GM23248 (cell line): ENCODE measurements around the gene C14orf119. TPM values are rescaled to one million over a fixed set of nuclear protein-coding genes. Genes with fewer than 3 reads are reported as not detected.
A peak's percentile ranks its signal among the peaks of the same experiment; 100 is the strongest.

Experiments
- DNase-seq: peaks from one replicate; pipeline ENCODE4 v3.0.0-alpha.2; 2015
- H2AFZ ChIP-seq: fragments of 200-600 bp; sonication (generic); 2 replicates; pipeline ENCODE4 v1.6.1; 2016; ENCODE audit warnings: antibody characterized with exemption
- H3F3A ChIP-seq: fragments of 200-600 bp; sonication (generic); 2 replicates; pipeline ENCODE4 v1.6.1; 2016; ENCODE audit warnings: mild to moderate bottlenecking, antibody characterized with exemption, mixed run types; ENCODE audit not compliant: insufficient read depth
- H3K27ac ChIP-seq: fragments of 200-600 bp; sonication (generic); 2 replicates; pipeline ENCODE4 v1.5.1; 2016; ENCODE audit warnings: mild to moderate bottlenecking
- H3K27me3 ChIP-seq: fragments of 200-600 bp; sonication (generic); replicated peaks from 2 replicates; pipeline ENCODE4 v1.6.1; 2016; ENCODE audit warnings: mild to moderate bottlenecking; ENCODE audit not compliant: insufficient read depth
- H3K36me3 ChIP-seq: fragments of 200-600 bp; sonication (generic); 2 replicates; pipeline ENCODE4 v1.6.1; 2016; ENCODE audit warnings: low read depth, mild to moderate bottlenecking
- H3K4me1 ChIP-seq: fragments of 200-600 bp; sonication (generic); 2 replicates; pipeline ENCODE4 v1.6.1; 2016; ENCODE audit warnings: mild to moderate bottlenecking; ENCODE audit not compliant: insufficient read depth
- H3K4me2 ChIP-seq: fragments of 200-600 bp; sonication (generic); one replicate; pipeline ENCODE4 v1.6.1; 2016; ENCODE audit warnings: mild to moderate bottlenecking; ENCODE audit not compliant: unreplicated experiment
- H3K4me3 ChIP-seq: fragments of 200-600 bp; sonication (generic); 2 replicates; pipeline ENCODE4 v1.5.1; 2016; ENCODE audit warnings: mild to moderate bottlenecking
- H3K79me2 ChIP-seq: fragments of 200-600 bp; sonication (generic); 2 replicates; pipeline ENCODE4 v1.6.1; 2016; ENCODE audit warnings: mild to moderate bottlenecking; ENCODE audit not compliant: insufficient read depth
- H3K9ac ChIP-seq: fragments of 200-600 bp; sonication (generic); 2 replicates; pipeline ENCODE4 v1.6.1; 2016; ENCODE audit warnings: mild to moderate bottlenecking
- H3K9me2 ChIP-seq: fragments of 200-600 bp; sonication (generic); 2 replicates; pipeline ENCODE4 v1.6.1; 2016; ENCODE audit warnings: mixed run types, mild to moderate bottlenecking, moderate library complexity; ENCODE audit not compliant: insufficient read depth
- H3K9me3 ChIP-seq: fragments of 200-600 bp; sonication (generic); one replicate; pipeline ENCODE4 v1.6.1; 2017; ENCODE audit warnings: low read depth
- H4K20me1 ChIP-seq: fragments of 200-600 bp; sonication (generic); 2 replicates; pipeline ENCODE4 v1.6.0; 2016; ENCODE audit not compliant: insufficient read depth
- EZH2 ChIP-seq: fragments of 200-600 bp; sonication (generic); IDR thresholded peaks from 2 replicates; pipeline ENCODE4 v1.6.1; 2018; ENCODE audit warnings: antibody characterized with exemption, mild to moderate bottlenecking; ENCODE audit not compliant: insufficient read depth, poor library complexity, severe bottlenecking
- EZH2phosphoT487 ChIP-seq: fragments of 200-600 bp; sonication (generic); IDR thresholded peaks from 2 replicates; pipeline ENCODE4 v1.6.1; 2018; ENCODE audit warnings: antibody characterized with exemption, moderate library complexity, mild to moderate bottlenecking, low read depth; ENCODE audit not compliant: insufficient read depth
- WGBS, 2 experiments: methylation state at CpG; one replicate each; pipeline ENCODE4 v1.1.6; 2015 to 2017; ENCODE audit warnings: low lambda C conversion rate in 2 of 2, low coverage in 1 of 2; ENCODE audit errors: missing lambda C conversion rate in 2 of 2; 5-methylcytosine and 5-hydroxymethylcytosine counted together
- in situ Hi-C: fragments of 300-500 bp; cut with MboI; formaldehyde crosslinking; loops from 2 replicates; pipeline ENCODE4 v1.15.0; 2020
- polyA plus RNA-seq: library from polyadenylated mRNA; unstranded; fragments of >200 nt; fragmentation: Nextera tagmentation; extraction: Ambion mirVana; gene quantifications from 2 replicates; pipeline ENCODE4 v1.2.1, GENCODE V29; 2016
- total RNA-seq: library from RNA; depleted of rRNA; stranded (reverse); fragments of >200 nt; shearing (Covaris generic); gene quantifications from 2 replicates; pipeline ENCODE4 v1.2.3, GENCODE V29; 2014; rRNA removed

Gene C14orf119
- total and polyA plus RNA-seq, 2 experiments from 2014 or later, result 48.7 to 166 TPM

DNA sequence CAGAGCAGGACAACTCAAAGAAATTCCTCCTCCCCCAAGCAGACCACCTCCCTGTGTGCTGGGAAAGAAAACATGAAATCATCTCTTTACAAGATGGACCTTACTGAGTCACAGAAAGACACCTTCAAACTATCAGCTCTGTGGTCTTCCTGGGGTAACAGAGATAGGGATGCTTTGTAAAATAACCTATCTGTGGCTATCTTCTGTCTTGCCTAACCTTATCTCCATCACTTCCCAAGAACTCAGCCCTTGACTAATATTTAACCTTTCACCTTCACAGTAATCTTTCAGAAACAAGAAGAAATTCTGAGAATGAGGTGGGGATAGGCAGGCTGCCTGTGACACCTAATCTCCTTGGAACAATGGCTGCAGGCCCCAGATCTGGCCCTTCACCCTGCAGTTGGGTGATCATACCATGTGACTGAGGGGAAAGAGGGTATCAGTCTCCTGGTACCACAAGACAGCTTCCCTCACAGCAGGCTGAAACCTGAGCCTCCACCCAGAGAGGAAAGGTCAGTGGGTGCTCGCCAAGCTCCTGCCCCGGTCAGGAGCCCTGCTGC, 51.1 kb downstream of the C14orf119 start:
- H3K9me2 ChIP-seq, result no peaks in the 10 kb centered on the region
- in situ Hi-C loops, result no loop called here
- peaks cover 20% of the 10 kb centered on the region for H3F3A ChIP-seq
- no peak for TF ChIP-seq EZH2phosphoT487
- H3K27me3 ChIP-seq, result no peaks in the 10 kb centered on the region
- no peak overlapping the region for H2AFZ ChIP-seq
- DNase-seq, result no peak
- no peaks in the 10 kb centered on the region for H3K79me2 ChIP-seq
- no peaks in the 10 kb centered on the region for H3K9me3 ChIP-seq
- H4K20me1 ChIP-seq, result no peaks in the 10 kb centered on the region
- H3K36me3 ChIP-seq, result no peaks in the 10 kb centered on the region
- H3K9ac ChIP-seq, result no peak overlapping the region
- no peak overlapping the region for H3K4me3 ChIP-seq
- peaks cover 16% of the 10 kb centered on the region for H3K4me1 ChIP-seq
- no peak overlapping the region for H3K27ac ChIP-seq
- 91 to 97% methylated on average over 2 of the region's 2 CpGs for WGBS, 2 experiments
- H3K4me2 ChIP-seq, result no peak overlapping the region

DNA sequence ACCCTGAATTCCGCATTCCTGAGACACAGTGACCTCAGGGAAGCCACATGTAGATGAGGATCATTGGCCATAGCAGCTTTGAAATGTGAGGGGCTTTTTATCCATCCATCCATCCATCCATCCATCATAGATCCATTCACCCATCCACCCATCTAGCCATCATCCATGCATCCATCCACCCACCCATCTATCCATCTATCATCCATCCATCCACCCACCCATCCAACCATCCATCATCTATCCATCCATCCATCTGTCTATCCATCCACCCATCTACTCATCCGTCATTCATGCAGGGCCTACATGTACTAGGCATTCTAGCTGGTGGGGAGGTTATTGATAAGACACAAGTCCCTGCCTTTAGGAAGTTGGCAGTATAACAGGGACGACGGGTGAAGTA, 51.7 kb downstream of the C14orf119 start:
- Histone ChIP-seq H3F3A (peaks cover 20% of the 10 kb centered on the region), H3K4me3 (no peak overlapping the region), H3K27me3 (no peaks in the 10 kb centered on the region), H3K27ac (no peak overlapping the region), H3K36me3 (no peaks in the 10 kb centered on the region), H2AFZ (no peak overlapping the region), H3K9me3 (no peaks in the 10 kb centered on the region), H3K4me1 (peaks cover 12% of the 10 kb centered on the region), H3K9ac (no peak overlapping the region), H3K9me2 (no peaks in the 10 kb centered on the region), H3K79me2 (no peaks in the 10 kb centered on the region), H4K20me1 (no peaks in the 10 kb centered on the region), H3K4me2 (no peak overlapping the region)
- in situ Hi-C loops, result no loop called here
- TF ChIP-seq EZH2, result no peak
- TF ChIP-seq EZH2phosphoT487, result no peak
- no peak for DNase-seq
- 90 to 93% methylated on average over 4 of the region's 4 CpGs for WGBS, 2 experiments

DNA sequence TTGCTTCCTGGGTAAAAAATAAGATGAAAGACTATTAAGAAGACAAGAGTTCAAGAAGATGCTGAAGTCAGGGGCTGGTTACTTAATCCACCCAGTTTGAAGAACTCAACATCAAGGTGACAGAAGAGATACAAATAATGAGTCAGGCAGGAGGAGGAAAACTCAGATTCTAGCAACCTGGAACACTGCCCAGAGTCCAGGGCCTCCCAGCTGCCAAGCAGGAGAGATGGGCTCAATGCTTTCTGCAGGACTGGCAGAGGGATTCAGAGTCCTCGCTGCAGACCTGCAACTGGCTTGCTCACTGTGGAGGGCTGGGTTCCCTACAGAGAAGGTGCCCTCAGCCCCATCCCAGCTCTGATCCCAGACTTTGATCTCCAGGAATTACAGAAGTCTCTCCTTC, 52.4 kb downstream of the C14orf119 start:
- Histone ChIP-seq H3K9me3 (no peaks in the 10 kb centered on the region), H3K4me2 (no peak overlapping the region), H3K27me3 (no peaks in the 10 kb centered on the region), H3F3A (peaks cover 20% of the 10 kb centered on the region), H3K9me2 (no peaks in the 10 kb centered on the region), H4K20me1 (no peaks in the 10 kb centered on the region), H3K4me1 (peaks cover 7% of the 10 kb centered on the region), H3K4me3 (no peak overlapping the region), H3K79me2 (no peaks in the 10 kb centered on the region), H3K36me3 (no peaks in the 10 kb centered on the region), H3K9ac (no peak overlapping the region), H3K27ac (no peak overlapping the region), H2AFZ (no peak overlapping the region)
- in situ Hi-C loops, result no loop called here
- no peak for TF ChIP-seq EZH2
- TF ChIP-seq EZH2phosphoT487, result no peak
- DNase-seq, result peak; percentile 64
- 92 to 100% methylated on average over 1 of the region's 1 CpG for WGBS, 2 experiments

DNA sequence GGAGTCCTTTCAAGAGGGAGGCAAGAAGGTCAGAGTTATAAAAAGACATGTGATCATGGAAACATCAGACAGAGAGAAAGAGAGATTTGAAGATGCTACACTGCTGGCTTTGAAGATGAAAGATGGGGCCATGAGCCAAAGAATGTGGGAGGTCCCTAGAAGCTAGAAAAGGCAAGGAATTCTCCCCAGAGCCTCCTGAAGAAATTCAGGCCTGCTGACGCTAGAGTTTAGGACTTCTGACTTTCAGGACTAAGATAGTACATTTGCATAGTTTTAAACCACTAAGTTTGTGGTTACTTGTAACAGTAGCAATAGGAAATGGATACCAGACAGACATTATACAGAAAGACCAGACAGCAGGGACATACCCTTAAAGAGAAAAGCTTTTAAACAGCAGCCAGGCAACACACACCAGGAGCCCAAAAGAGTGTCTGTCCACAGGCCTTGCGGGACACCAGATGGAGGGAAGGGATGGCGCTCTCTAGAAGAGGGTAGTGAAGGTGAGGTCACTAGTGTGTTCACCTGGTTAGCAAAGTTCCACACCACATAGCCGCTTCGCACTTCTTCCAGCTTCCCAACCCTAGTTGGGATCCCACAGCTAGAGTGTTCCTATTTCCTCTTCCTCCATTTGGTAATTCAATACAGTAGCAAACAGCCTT, 53.4 kb downstream of the C14orf119 start:
- Histone ChIP-seq H3K4me3 (no peak overlapping the region), H3K9me3 (no peaks in the 10 kb centered on the region), H3K27ac (no peak overlapping the region), H3K9me2 (no peaks in the 10 kb centered on the region), H3K9ac (no peak overlapping the region), H4K20me1 (no peaks in the 10 kb centered on the region), H3K4me2 (no peak overlapping the region), H3K27me3 (no peaks in the 10 kb centered on the region), H3K79me2 (no peaks in the 10 kb centered on the region), H2AFZ (no peak overlapping the region), H3F3A (peaks cover 22% of the 10 kb centered on the region), H3K36me3 (no peaks in the 10 kb centered on the region), H3K4me1 (peaks cover 13% of the 10 kb centered on the region)
- TF ChIP-seq EZH2 (no peak), EZH2phosphoT487 (no peak)
- peak; percentile 42 for DNase-seq
- 79% methylated on average over 5 of the region's 5 CpGs for WGBS, 2 experiments
- in situ Hi-C loops, result no loop called here

DNA sequence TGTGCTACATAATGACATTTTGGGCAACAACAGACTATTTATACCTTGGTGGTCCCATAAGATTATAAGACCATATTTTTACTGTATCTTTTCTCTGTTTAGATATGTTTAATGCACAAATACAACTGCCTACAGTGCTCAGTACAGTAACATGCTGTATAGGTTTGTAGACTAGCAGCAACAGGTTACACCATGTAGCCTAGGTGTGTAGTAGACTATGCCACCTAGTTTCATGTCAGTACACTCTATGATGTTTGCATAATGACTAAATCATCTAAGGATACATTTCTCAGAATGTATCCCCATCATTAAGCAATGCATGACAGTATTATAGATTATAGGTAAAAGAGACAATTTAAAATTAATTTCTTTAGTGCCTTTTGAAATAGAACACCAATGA, 54.4 kb downstream of the C14orf119 start:
- Histone ChIP-seq H3F3A (peaks cover 24% of the 10 kb centered on the region), H3K4me3 (no peak overlapping the region), H3K9me2 (no peaks in the 10 kb centered on the region), H3K36me3 (no peaks in the 10 kb centered on the region), H3K79me2 (no peaks in the 10 kb centered on the region), H3K4me2 (no peak overlapping the region), H2AFZ (no peak overlapping the region), H3K9me3 (no peaks in the 10 kb centered on the region), H4K20me1 (no peaks in the 10 kb centered on the region), H3K27ac (no peak overlapping the region), H3K27me3 (no peaks in the 10 kb centered on the region), H3K9ac (no peak overlapping the region), H3K4me1 (peaks cover 23% of the 10 kb centered on the region)
- no peak for TF ChIP-seq EZH2
- no peak for TF ChIP-seq EZH2phosphoT487
- in situ Hi-C loops, result no loop called here
- DNase-seq, result no peak

Other genes with a start within 250 kb of the C14orf119 start
- gene LRP10, start 223.8 kb upstream of the C14orf119 start, total RNA-seq, result 202 and 253 TPM in 2 replicates
- gene LRP10, start 223.8 kb upstream of the C14orf119 start, polyA plus RNA-seq, result 159 and 161 TPM in 2 replicates
- 0.22 TPM in 1 of 2 replicates, not detected in the other for gene REM2, start 212.3 kb upstream of the C14orf119 start, total RNA-seq
- 0.29 TPM in 1 of 2 replicates, not detected in the other for gene REM2, start 212.3 kb upstream of the C14orf119 start, polyA plus RNA-seq
- 42.6 and 57.2 TPM in 2 replicates for gene RBM23, start 176.4 kb upstream of the C14orf119 start, total RNA-seq
- gene RBM23, start 176.4 kb upstream of the C14orf119 start, polyA plus RNA-seq, result 33.8 and 36.5 TPM in 2 replicates
- gene PRMT5, start 166.1 kb upstream of the C14orf119 start, total RNA-seq, result 42.2 and 61.0 TPM in 2 replicates
- gene PRMT5, start 166.1 kb upstream of the C14orf119 start, polyA plus RNA-seq, result 80.1 and 84.1 TPM in 2 replicates
- gene HAUS4, start 138.4 kb upstream of the C14orf119 start, total RNA-seq, result 29.0 and 35.0 TPM in 2 replicates
- gene HAUS4, start 138.4 kb upstream of the C14orf119 start, polyA plus RNA-seq, result 14.1 and 14.5 TPM in 2 replicates
- gene AJUBA, start 113.0 kb upstream of the C14orf119 start, total RNA-seq, result 62.7 and 70.7 TPM in 2 replicates
- 17.8 and 19.3 TPM in 2 replicates for gene AJUBA, start 113.0 kb upstream of the C14orf119 start, polyA plus RNA-seq
- 7.1 and 11.4 TPM in 2 replicates for gene C14orf93, start 85.4 kb upstream of the C14orf119 start, total RNA-seq
- gene C14orf93, start 85.4 kb upstream of the C14orf119 start, polyA plus RNA-seq, result 2.2 and 3.4 TPM in 2 replicates
- 217 and 263 TPM in 2 replicates for gene PSMB5, start 60.6 kb upstream of the C14orf119 start, total RNA-seq
- gene PSMB5, start 60.6 kb upstream of the C14orf119 start, polyA plus RNA-seq, result 274 and 277 TPM in 2 replicates
- gene PSMB11, start 53.3 kb upstream of the C14orf119 start, total RNA-seq, result not detected in 2 replicates
- gene PSMB11, start 53.3 kb upstream of the C14orf119 start, polyA plus RNA-seq, result not detected in 2 replicates
- gene CDH24, start 38.0 kb upstream of the C14orf119 start, total RNA-seq, result 3.8 and 5.6 TPM in 2 replicates
- gene CDH24, start 38.0 kb upstream of the C14orf119 start, polyA plus RNA-seq, result 1.0 and 1.5 TPM in 2 replicates
- gene ACIN1, start 369 bp upstream of the C14orf119 start, total RNA-seq, result 61.0 and 63.7 TPM in 2 replicates
- gene ACIN1, start 369 bp upstream of the C14orf119 start, polyA plus RNA-seq, result 28.8 and 35.5 TPM in 2 replicates
- not detected in 2 replicates for gene CIROP, start 9.5 kb downstream of the C14orf119 start, total RNA-seq
- gene CIROP, start 9.5 kb downstream of the C14orf119 start, polyA plus RNA-seq, result 0.09 TPM in 1 of 2 replicates, not detected in the other
- not detected in 2 replicates for gene CEBPE, start 23.8 kb downstream of the C14orf119 start, total RNA-seq
- gene CEBPE, start 23.8 kb downstream of the C14orf119 start, polyA plus RNA-seq, result not detected in 2 replicates
- 2.7 and 6.7 TPM in 2 replicates for gene SLC7A8, start 88.2 kb downstream of the C14orf119 start, total RNA-seq
- 9.8 and 9.9 TPM in 2 replicates for gene SLC7A8, start 88.2 kb downstream of the C14orf119 start, polyA plus RNA-seq
- not detected in 2 replicates for gene RNF212B, start 142.4 kb downstream of the C14orf119 start, total RNA-seq
- gene RNF212B, start 142.4 kb downstream of the C14orf119 start, polyA plus RNA-seq, result not detected in 2 replicates
- gene HOMEZ, start 190.6 kb downstream of the C14orf119 start, total RNA-seq, result 7.6 and 8.7 TPM in 2 replicates
- 5.0 and 5.8 TPM in 2 replicates for gene HOMEZ, start 190.6 kb downstream of the C14orf119 start, polyA plus RNA-seq
- gene PPP1R3E, start 207.4 kb downstream of the C14orf119 start, total RNA-seq, result 4.1 and 4.3 TPM in 2 replicates
- gene PPP1R3E, start 207.4 kb downstream of the C14orf119 start, polyA plus RNA-seq, result 1.4 and 1.6 TPM in 2 replicates
- 22.5 and 35.0 TPM in 2 replicates for gene BCL2L2, start 211.3 kb downstream of the C14orf119 start, total RNA-seq
- gene BCL2L2, start 211.3 kb downstream of the C14orf119 start, polyA plus RNA-seq, result 6.4 and 8.1 TPM in 2 replicates
- gene PABPN1, start 226.0 kb downstream of the C14orf119 start, total RNA-seq, result 60.3 and 65.5 TPM in 2 replicates
- gene PABPN1, start 226.0 kb downstream of the C14orf119 start, polyA plus RNA-seq, result 57.8 and 61.2 TPM in 2 replicates